ENCODE measurements around the gene IGF1. TPM values are rescaled to one million over a fixed set of nuclear protein-coding genes. Genes with fewer than 3 reads are reported as not detected.

Gene IGF1
- total RNA-seq, 4 donors from 2014 or later = 15.4 to 79.4 (median 45.3) TPM

DNA sequence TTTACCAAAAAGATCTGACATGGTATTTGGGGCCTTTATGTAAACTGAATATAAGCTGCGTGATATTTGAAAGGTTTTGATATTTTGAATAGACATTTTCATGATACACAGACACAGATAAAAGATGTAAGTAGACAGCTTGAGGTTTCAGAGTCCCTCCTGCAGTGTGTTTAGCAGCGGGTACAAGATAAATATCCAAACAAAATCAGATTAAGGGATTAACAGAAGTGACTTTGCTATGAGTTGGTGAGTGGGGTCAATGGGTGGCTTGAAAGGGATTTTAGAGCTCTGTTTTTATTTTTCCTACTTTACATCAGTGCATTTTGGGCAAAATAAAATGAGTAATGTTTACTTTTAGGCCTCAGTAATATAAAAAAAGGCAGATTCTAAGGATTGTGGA lies 84.1 kb downstream of the IGF1 start:
- H3K4me1 ChIP-seq = no peaks in the 10 kb centered on the region
- 80% methylated on average over 2 of the region's 2 CpGs for WGBS
- no peaks in the 10 kb centered on the region for H3K27me3 ChIP-seq
- no peaks in the 10 kb centered on the region for H3K36me3 ChIP-seq
- intact Hi-C loops (cut with DNase I) = no loop called here
- no peak for TF ChIP-seq POLR2AphosphoS5 (IDR thresholded peaks at IDR 0.05)
- TF ChIP-seq CTCF (IDR thresholded peaks at IDR 0.05) = no peak
- no peak for TF ChIP-seq POLR2A (IDR thresholded peaks at IDR 0.05; ENCODE audit: low read depth)
- TF ChIP-seq EP300 (IDR thresholded peaks at IDR 0.05) = no peak
- no peak overlapping the region for H3K27ac ChIP-seq (replicated peaks in 1 of 4)
- H3K9me3 ChIP-seq = no peaks in the 10 kb centered on the region
- no peak for DNase-seq (ENCODE audit: extremely low spot score)
- no peak overlapping the region for H3K4me3 ChIP-seq

DNA sequence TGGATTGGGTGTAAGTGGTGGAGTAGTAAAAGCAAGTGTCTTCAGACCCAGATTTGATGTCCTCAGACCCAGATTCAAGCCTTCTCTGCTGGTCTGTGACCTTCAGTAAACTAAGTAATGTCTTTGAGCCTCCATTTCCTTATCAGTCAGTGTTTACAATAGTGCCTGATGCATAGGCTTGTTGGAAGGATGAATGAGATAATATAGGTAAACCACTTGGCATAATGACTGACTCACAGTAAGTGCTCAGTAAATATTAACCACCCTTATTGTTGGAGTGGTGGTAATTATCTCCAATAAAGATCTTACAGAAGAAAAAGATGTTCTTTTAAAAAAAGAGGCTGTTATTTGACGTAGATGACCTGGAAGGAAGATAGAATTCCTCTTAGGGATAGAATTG lies 86.2 kb downstream of the IGF1 start:
- intact Hi-C loops (cut with DNase I) = no loop called here
- Histone ChIP-seq H3K4me1 (no peaks in the 10 kb centered on the region), H3K9me3 (no peaks in the 10 kb centered on the region), H3K4me3 (no peak overlapping the region), H3K36me3 (no peaks in the 10 kb centered on the region), H3K27me3 (no peaks in the 10 kb centered on the region), H3K27ac (replicated peaks in 1 of 4) (no peak overlapping the region)
- WGBS = 81% methylated on average over 1 of the region's 1 CpG
- no peak for TF ChIP-seq POLR2A (IDR thresholded peaks at IDR 0.05; ENCODE audit: low read depth)
- no peak for TF ChIP-seq EP300 (IDR thresholded peaks at IDR 0.05)
- DNase-seq (ENCODE audit: extremely low spot score) = no peak

DNA sequence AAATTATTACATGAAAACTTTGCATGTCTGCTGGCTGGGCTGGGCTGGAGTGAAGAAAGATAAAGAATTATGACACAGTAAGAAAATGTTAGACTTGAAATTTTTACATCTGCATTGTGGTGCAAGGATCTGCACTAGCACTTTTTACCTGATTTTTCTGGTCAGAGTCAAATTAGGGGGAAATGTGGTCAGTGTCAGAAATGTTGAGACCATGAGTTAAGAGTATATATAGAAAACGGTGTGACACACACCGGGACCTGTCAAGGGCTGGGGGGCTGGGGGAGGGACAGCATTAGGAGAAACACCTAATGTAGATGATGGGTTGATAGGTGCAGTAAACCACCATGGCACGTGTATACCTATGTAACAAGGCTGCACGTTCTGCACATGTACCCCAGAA lies 90.3 kb downstream of the IGF1 start:
- Histone ChIP-seq H3K9me3 (peaks cover 0 to 2% (median 0%) of the 10 kb centered on the region in 4 donors), H3K4me1 (no peaks in the 10 kb centered on the region), H3K27ac (replicated peaks in 1 of 4) (no peak overlapping the region), H3K4me3 (no peak overlapping the region), H3K27me3 (no peaks in the 10 kb centered on the region), H3K36me3 (no peaks in the 10 kb centered on the region)
- intact Hi-C loops (cut with DNase I) = no loop called here
- DNase-seq (ENCODE audit: extremely low spot score) = no peak
- 87% methylated on average over 4 of the region's 4 CpGs for whole genome bisulfite sequencing
- TF ChIP-seq POLR2A (IDR thresholded peaks at IDR 0.05; ENCODE audit: low read depth) = no peak
- TF ChIP-seq EP300 (IDR thresholded peaks at IDR 0.05) = no peak

DNA sequence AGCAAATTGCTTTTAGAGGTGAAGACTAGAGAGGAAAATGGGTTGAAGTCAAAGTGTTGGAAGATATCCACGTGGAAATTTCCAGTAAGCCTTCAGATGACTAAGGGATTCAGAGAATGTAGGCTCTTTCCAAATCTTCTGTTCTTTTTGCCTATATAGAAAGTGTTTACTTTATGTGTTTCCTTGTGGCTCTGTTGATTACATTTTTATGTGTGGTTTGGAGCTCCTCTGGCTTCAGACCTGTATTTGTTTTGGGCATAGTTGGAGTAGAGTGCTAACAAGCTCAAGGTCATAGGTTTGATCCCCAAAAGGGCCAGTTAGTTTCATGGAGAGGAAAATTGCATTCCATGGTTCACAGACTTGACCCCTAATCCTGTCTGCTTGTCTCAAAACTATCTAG lies 91.9 kb downstream of the IGF1 start:
- Histone ChIP-seq H3K36me3 (no peaks in the 10 kb centered on the region), H3K4me3 (no peak overlapping the region), H3K27ac (replicated peaks in 1 of 4) (no peak overlapping the region), H3K9me3 (peaks cover 0 to 12% (median 8%) of the 10 kb centered on the region in 4 donors), H3K4me1 (no peaks in the 10 kb centered on the region), H3K27me3 (no peaks in the 10 kb centered on the region)
- no peak for DNase-seq (ENCODE audit: extremely low spot score)
- intact Hi-C loops (cut with DNase I) = no loop called here
- TF ChIP-seq EP300 (IDR thresholded peaks at IDR 0.05) (no peak), CTCF (IDR thresholded peaks at IDR 0.05) (no peak), POLR2AphosphoS5 (IDR thresholded peaks at IDR 0.05) (no peak), POLR2A (IDR thresholded peaks at IDR 0.05; ENCODE audit: low read depth) (no peak)
- whole genome bisulfite sequencing = 40% methylated on average over 1 of the region's 1 CpG

- H3K4me1 ChIP-seq = no peaks in the 10 kb centered on the region
- H3K27me3 ChIP-seq = no peaks in the 10 kb centered on the region
- TF ChIP-seq EP300 (IDR thresholded peaks at IDR 0.05) (no peak), POLR2AphosphoS5 (IDR thresholded peaks at IDR 0.05) (no peak), POLR2A (IDR thresholded peaks at IDR 0.05; ENCODE audit: low read depth) (no peak), CTCF (IDR thresholded peaks at IDR 0.05) (no peak)
- no peaks in the 10 kb centered on the region for H3K36me3 ChIP-seq
- no peak overlapping the region for H3K4me3 ChIP-seq
- WGBS = 89% methylated on average over 1 of the region's 1 CpG
- intact Hi-C loops (cut with DNase I) = no loop called here
- peaks cover 0 to 12% (median 9%) of the 10 kb centered on the region in 4 donors for H3K9me3 ChIP-seq
- H3K27ac ChIP-seq (replicated peaks in 1 of 4) = no peak overlapping the region
- DNase-seq (ENCODE audit: extremely low spot score) = no peak
These were observed 95.0 kb downstream of the IGF1 start for GRCh38 chr12:102385343-102385742.
